HG03108 (cell line): ENCODE measurements around the gene METTL26.

ENCODE experiments used
- ATAC-seq: cut with Tn5 transposase; IDR thresholded peaks from one replicate; pipeline ENCODE4 v1.9.1; 2021; ENCODE audit warnings: moderate library complexity; ENCODE audit not compliant: unreplicated experiment

The METTL26 gene

DNA sequence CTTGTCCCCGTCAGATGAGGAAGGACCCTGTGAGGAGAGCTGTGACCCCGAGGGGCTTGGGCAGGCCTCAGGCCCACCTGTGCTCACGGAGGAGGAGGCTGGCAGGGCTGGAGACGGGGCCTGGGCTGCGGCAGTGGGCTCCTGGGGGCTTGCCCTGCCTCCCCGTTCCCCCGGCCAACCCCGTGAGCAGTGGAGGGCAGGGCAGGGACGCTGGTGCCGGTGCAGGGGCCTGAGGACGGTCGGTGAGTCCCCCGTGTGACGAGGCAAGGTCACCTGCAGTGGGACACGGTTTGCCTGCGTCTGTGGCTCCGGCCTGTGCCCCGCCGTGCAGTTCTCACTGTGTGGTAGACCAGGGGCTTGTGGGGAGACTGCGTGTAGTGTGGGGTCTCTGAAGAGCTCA is 23.5 kb upstream of the METTL26 start:
- no peak for ATAC-seq

DNA sequence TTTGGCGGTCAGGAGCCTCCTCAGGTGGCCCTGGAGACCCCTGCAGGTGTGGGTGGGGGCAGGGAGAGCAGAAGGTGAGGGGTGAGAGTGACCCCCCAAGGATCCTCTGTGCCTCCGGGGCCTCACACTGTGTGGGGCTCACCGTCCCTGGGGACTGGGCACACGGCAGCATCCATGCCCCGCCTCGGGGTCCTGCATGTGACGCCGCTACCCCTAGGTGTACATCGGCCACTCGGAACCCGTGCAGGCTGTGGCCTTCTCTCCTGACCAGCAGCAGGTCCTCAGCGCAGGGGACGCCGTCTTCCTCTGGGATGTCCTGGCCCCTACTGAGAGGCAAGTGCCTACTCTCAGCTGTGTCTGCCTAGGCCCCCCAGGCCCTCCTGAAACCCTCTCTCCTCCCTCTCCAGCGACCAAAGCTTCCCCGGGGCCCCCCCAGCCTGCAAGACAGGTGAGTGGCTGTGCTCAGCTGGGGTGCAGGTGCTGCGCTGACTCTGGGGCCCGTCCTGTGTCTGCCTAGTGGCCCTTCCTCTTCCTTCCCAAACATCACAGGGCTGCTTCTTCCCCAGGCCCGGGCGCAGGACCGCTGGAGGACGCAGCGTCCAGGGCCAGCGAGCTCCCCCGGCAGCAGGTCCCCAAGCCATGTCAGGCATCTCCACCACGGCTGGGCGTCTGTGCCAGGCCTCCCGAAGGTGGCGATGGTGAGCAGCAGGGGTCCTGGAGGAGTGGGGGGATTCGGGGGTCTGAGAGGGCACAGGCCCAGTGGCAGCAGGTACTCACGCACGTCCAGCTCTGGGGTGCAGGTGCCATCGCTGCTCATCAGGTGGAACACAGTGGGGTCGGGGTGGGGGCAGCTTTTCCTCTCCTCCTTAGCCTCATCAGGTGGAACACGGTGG is 22.8 kb upstream of the METTL26 start:
- no peak for ATAC-seq

DNA sequence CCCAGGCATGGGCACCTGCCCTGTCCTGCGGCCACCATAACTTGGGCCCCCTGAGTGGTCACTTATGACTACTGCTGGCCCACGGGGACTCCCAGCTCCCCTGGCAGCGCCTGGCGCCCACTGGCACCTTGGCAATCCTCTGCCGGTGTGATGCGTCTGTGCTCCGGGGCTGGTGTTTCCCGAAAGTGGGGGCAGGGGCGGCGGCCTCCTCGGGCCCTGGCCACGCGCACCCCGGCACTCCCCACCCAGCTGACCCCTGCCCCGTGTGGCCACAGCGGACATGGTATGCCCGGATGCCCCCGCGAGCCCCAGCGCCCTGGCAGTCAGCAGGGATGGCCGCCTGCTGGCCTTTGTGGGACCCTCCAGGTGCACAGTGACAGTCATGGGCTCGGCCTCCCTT is 21.4 kb upstream of the METTL26 start:
- ATAC-seq, result no peak

DNA sequence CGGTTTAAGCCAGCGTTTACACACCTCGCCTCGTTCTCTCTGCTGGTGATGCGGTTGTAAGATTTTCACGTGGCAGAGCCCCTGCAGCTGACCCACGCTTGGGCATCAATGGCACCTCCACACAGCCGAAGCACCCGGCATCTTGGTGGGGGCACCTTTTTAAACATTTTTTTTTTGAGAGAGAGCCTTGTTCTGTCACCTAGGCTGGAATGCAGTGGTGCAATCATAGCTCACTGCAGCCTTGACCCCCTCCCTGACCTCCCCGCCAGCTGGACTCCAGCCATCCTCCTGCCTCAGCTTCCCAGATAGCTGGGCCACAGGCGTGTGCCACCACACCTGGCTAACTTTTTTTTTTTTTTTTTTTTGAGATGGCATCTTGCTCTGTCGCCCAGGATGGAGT is 17.9 kb upstream of the METTL26 start:
- ATAC-seq, result no peak

DNA sequence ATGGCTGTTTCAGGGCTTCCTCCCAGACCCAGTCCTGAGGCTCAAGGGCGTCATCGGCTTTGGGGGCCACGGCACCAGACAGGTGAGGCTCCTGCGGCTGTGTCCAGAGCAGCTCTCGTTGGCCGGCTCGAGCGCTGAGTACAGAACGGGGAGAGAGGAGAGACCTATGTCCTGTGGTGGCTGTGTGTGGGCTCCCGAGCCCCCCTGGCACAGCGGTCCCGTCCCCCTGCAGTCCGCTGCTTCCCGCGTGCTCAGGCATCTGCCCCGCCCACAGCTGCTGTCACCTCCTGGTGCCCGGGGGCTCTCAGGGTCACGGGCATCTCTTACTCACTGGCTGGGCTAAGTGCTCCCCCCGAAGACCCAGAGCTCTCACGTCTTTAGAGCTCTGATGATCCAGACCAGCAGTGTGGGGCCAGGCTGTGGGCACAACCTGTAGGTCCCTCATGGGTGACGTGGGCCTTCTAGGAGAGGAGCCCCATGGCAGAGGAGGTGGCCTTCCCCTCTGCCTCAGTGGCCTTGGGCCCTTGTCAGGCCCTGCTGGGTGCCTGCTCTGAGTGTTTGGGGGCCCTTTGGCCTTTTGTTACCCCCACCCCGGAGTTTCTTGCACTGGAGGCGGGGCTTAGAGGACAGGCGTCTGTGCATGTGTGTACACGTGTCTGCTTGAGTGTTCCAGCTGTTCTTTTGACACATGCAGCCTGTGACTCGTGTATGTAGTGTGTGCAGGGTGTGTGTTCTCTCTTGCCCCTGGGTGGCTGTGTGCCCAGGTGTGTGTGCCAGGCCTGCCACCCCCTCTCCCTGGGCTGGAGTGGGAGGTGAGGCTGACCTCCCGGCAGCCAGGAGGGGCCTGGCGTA is 16.6 kb upstream of the METTL26 start:
- ATAC-seq, result no peak

DNA sequence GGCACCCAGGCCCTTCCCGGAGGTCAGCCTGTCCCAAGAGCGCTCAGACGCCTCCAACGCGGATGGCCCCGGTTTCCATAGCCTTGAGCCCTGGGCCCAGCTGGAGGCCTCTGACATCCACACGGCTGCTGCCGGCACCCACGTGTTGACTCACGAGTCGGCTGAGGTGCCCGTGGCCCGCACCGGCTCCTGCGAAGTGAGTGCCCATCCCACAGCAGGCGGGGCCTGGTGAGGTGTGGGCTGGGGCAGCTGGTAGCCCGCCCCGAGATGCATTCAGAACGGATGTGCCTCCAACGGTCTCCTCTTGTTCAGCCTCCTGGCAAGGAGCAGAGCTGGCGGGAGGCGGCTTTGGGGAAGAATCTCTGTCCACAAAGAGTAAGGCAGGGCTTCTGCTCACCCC is 15.7 kb upstream of the METTL26 start:
- no peak for ATAC-seq

DNA sequence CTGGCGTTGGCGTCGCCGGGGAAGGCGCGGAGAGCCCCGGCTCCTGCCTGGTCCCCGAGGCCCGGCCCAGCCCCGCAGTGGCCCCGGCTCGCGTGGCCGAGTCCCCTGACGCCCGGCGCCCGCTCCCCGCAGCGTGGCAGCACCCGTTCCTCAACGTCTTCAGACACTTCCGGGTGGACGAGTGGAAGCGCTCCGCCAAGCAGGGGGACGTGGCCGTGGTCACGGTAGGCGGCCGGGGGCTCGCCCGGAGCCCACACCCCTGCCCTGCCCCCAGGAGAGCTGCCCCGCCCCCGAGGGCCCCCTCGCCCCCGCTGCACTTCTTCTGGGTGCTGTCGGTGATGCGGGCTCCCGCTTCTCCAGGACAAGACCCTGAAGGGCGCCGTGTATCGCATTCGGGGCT is 13.5 kb upstream of the METTL26 start:
- no peak for ATAC-seq

DNA sequence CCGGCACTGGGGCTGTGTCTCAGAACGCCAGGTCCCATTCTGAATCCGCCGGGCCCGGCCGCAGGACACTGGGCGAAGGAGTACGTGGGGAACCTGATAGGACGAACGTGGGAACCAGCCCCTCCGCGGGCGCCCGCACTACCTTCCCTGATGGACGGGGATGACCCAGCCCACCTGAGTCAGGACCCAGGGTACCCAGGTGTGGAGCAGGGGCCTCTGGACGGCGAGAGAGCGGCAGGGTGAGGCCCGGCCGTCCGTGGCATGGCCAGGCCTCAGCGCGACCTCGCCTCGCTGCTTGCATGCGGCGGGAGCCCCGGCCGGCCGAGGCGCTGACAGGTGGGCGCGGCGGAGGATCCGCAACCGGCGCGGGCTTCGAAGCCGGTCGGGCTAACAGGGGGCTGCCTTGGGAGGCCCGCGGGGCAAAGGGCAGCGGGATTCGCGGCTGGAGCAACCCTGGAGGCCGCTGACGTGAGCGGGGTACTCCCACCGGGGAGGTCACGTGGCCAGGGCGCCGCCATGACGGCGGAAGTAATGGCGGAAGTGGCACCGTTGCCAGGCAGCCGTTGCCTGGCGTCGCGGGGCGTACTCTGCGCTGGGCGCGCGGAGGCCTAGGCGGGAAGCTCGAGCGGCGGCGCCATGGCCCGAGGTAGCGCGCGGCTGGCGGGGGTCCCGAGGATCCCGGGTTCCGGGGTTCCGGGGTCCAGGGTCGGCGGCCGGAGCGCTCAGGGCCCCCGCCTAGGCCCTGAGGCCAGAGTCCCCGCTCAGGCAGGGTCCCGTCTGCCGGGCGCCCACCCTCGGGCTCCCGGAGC is 12.9 kb upstream of the METTL26 start, which contains the start of gene WDR90:
Gene WDR90 (plus strand): TSS at position 585 of the 809 bp plus-strand sequence. CDS start 52 bp downstream, at position 637.
- peak; percentile 71 for ATAC-seq

DNA sequence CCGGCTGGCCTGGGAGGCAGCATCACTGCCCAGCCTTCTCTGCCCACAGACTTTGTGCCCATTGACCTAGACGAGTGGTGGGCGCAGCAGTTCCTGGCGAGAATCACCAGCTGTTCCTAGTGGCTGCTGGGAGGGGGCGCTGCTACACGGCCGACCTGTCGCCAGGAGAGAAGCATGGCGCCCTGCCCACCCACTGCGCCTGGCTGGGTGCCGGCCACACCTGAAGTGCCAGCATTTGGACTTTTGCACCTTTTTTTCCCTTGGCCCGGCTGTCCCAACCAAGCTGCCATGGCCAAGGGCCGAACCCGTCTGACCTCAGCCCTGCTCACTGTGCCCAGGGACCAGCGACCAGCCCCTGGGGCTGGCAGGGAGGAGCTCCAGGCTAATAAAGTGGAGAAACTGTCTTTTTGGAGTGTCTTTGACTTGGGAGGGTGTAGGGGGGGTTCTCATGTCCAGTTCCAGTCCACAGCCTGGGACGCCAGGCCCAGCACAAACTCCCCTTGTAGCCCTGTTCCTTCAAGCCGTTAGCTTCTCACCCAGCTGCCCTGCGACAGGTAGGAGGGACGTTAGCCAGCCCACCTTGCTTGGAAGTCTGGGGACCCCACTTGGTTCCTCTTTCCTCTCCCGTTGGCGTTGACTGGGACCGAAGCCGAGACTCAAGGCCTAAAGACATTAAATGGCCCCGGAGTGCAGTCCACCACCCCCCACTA is 12.1 kb upstream of the METTL26 start:
- ATAC-seq, result no peak

DNA sequence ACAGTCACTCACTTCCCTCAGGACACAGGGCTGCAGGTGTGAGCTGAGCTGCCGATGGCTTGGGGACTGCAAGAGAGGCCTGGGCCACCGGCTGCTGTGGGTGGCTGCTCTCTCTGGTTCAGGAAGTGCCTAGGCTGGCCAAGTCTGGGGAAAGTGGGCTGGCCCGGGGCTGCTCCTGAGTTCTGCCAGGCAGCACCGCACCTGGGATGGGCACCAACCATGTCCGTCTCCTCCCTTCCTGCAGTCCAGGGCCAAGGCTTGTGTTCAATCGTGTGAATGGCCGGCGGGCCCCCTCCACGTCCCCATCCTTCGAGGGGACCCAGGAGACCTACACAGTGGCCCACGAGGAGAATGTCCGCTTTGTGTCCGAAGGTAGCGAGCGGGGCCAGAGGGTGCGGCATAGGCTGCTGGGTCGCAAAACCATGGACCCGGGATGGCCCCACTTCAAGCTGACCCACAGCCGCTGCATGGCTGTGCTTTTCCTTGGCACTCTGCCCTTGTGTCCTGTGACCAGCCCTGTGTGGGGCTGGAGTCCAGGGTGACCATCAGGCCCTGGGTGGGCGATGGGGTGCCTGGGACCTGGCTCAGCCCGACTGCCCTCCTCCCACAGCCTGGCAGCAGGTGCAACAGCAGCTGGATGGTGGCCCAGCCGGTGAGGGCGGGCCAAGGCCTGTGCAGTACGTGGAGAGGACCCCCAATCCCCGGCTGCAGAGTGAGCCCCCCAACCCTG is 11.2 kb upstream of the METTL26 start:
- ATAC-seq, result no peak

DNA sequence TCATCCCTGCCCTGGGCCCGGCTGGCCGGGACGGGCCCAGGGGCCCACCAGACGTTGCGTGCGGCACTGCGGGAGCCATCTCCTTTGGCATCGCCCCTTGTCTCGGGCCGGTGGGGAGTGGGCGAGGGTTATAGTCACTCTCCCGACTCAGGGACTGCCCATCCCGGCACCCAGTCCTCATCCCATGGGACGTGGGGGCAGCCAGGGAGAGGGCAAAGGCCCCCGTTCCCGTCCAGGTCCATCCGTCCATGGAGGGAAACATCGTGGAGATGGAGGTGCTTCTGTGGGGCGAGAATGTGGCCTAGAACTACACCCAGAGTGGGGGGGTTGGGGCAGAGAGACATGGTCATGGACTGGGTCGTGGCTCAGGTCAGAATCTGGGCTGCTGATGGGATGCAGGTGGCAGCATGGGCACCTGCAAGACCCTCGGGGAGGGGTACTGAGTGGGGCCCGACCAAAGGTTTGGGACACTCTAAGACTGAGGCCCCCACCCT is 10.6 kb upstream of the METTL26 start:
- no peak for ATAC-seq

DNA sequence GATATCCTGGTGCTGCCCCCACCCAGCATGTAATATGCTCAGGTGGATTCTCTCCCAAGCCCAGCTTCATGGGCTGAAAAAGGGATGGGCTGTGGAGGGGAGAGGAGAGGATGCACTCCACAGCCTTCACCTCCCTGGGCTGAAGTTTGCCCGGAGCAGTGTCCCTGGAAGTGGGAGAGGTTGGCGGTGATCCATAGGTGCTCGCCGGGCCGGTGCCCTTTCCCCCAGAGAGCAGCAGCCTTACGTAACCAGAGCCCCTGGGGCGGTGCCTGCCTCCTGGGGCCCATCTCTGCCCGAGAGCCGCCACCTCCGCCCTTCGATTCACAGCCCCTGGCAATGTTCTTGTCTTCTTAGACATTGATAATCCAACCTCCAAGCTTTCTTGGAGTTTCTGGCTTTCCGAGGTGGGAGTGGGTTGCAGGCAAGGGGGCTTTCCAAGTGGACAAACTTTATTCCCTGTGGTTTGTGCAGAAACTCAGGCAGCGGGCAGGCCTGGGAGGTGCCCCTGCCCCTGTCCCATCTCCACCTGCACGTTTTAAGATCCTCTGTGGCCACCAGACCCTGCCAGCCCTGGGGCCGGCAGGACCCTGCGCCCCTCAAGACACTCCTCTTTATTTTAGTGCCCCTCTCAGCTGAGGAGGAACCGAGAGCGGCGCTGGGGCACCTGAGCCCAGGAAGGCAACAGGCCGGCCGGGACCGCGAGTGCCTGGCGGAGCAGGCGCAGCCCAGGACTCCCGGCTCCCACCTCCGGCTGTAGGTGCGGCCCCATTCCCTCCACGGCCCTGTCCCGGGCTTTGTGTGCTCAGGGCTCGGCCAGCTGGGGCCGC is 10.0 kb upstream of the METTL26 start:
- ATAC-seq, result no peak

DNA sequence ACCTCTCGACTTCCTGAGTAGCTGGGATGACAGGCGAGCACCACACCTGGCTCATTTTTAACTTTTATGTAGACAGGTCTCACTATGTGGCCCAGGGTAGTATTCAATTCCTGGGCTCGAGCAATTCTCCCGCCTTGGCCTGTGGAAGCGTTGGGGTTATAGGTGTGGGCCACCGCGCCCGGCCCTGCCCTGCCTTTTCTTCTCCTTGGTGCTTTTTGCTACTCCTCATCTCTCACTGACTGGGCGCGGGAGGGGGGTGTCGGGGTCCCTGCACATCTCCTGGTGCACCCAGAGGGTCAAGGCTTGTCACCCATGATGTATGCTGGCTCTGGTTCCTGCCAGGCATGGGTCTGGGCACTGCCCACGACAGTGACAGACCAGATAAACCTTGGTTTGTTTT is 8.5 kb upstream of the METTL26 start:
- ATAC-seq, result no peak

DNA sequence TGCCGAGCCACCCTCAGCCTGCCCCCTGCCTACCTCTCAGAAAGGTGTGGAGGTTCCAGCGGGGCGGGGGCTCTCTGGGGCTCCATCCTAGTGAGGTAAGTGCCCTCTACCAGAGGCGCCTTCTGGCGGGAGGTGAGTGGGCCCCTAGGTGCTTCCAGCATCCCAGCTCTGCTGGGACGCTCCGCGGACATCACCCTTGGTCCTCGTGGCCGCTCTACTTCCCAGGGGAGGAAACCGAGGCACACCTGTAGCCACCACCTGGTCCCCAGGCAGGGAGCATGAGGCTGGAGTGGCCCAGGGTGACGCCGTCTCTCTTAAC is 6.9 kb upstream of the METTL26 start:
- ATAC-seq, result no peak

DNA sequence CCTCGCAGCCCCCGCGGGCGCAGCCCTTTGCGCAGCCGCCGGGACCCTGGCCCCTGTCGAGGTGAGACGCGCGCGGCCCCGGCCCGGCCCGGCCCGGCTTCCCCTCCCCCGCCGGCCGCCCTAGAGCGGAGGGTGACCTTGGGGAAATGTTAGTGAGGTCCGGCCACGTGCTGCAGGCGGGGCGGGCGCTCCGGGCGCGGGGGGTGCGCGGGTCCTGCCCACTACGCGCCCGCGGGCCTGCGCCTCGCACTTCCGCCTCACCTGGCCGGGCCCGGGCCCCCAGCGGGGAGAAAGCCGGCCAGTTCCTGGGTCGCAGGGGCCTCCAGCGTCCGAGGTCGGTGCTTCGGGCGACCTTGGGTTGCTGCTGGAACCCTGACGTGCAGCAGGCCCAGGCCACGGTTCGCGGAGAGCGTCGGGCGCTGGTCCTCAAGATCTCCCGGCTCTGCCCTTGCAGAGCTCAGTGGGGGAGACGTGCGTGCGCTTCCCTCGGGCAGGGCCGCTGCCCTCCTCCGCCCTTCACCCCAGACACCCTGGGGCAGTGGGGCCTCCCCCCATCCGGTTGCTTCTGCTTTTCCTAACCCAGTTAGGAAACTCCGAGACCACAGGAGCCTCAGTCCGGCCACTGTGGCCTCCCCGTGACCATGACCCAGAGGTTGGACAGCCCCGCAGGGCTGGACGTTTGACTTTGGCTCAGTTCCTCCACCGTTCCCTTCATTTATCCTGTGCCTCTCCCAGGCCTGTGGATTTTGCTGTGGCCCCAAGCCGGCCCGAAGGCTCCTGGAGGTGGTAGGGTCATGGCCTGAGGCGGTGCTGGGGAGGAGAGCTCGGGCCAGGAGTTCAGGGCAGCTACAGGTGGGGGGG is 6.3 kb upstream of the METTL26 start:
- peak; percentile 34 for ATAC-seq

DNA sequence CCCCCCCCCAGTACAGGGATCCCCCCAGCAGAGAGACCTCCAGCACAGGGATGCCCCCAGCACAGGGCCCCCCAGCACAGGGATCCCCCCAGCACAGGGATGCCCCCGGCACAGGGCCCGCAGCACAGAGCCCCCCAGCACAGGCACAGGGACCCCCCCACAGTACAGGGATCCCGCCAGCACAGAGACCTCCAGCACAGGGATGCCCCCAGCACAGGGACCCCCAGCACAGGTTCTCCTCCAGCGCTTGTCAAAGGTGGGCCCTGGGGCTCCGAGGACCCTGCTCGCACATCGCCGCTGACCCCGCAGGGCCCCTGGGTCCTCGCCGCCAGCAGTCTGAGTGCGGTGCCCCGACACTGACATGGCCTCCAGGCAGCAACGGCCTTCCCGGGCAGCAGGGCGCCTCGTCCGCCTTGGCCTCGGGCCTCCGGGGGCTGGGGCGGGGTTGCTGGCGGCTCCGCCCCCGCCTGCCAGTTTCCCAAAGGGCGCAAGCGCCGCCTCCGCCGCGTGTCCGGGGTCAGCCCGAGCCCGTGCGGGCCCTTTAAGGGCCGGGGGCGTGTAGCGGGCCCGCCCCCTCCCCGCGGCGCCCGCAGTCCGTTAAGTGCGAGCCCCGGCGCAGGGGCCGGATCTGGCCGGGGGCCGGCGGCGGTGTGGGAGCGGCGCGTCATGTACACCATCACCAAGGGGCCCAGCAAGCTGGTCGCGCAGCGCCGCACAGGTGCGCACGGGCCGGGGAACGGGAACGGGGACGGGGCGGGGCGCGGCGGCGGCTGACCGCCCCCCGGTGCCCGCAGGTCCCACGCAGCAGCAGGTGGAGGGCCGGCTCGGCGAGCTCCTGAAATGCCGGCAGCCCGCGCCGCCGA is 5.5 kb upstream of the METTL26 start, which contains the start of gene MCRIP2:
Gene MCRIP2 (plus strand): TSS at position 503 of the 863 bp plus-strand sequence. CDS start 164 bp downstream, at position 667.
- peak; percentile 55 for ATAC-seq

DNA sequence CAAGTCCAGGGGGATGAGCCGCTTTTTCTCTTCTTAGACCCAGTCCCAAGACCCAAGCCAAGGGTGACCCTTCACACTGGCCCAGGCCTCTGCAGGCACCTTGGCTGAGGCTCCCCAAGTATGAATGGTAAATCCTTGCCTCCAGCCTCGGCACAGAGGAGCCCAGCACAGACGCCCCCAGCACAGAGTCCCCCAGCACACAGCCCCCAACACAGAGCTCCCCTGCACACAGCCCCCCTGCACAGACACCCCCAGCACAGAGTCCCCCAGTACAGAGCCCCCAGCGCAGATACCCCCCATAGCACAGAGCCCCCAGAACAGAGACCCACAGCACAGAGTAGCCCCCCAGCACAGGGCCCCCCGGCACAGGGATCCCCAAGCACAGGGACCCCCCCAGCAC is 4.5 kb upstream of the METTL26 start:
- no peak for ATAC-seq
